GM18517 (cell line): Measurements from ENCODE around the gene C4B.

Experiments used
- ATAC-seq: cut with Tn5 transposase; IDR thresholded peaks from one replicate; pipeline ENCODE4 v1.9.1; 2021; ENCODE audit warnings: mild to moderate bottlenecking, moderate library complexity; ENCODE audit not compliant: unreplicated experiment

Gene C4B

GRCh38 chr6:32081168-32081990 lies 66.8 kb downstream of the C4B start:
- no peak for ATAC-seq

- ATAC-seq, result no peak
Measured at GRCh38 chr6:32082478-32082877, 67.9 kb downstream of the C4B start.

- ATAC-seq, result no peak
Measured at GRCh38 chr6:32082935-32083334, 68.3 kb downstream of the C4B start.

GRCh38 chr6:32083812-32084768 lies 69.5 kb downstream of the C4B start:
- no peak for ATAC-seq

- ATAC-seq, result no peak
Measured at GRCh38 chr6:32084780-32085179, 70.2 kb downstream of the C4B start.
